ENCODE data around the gene FOXK1.

The FOXK1 gene

DNA sequence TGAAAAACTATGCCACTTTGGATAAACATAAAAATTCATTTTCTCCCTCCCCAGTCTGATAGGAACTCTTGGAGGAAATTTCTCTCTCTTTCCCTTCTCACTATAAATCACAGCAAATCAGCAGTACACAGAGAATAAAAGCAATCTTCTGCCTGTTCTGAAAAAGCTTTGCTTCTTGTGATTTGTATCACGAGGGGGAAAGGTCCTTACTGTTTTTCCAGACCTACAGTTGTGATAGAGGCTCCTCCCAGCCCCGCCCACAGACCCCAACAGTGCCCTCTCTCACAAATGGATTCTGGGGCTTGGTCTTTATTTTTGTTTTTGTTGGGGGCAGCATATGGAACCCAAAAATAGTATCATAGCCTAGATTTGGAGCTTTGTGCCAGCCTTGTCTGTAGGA lies 12.2 kb downstream of the FOXK1 start:
- in situ Hi-C loops (cut with MboI; ENCODE audit: low sequenced_read_pairs): no loop called here

DNA sequence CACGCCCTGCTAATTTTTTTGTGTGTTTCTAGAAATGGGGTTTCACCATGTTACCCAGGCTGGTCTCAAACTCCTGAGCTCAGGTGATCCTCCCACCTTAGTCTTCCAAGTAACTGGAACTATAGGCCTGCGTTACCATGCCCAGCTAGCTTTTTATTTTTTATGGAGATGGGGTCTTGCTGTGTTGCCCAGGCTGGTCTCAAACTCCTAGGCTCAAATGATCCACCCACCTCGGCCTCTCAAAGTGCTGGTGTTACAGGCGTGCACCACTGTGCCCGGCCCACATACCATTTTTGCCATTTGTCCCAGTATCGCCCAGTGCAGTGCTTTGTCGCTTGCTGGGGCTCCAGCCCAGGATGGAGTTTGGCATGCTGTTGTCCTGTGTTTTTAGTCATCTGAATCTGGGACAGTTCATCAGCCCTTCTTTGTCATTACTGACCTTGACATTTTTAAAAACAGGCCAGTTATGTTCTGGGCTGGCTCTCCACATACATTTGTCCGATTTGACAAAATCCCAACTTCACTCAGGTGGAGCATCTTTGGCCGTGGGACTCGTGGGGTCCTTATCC lies 16.7 kb downstream of the FOXK1 start:
- in situ Hi-C loops (cut with MboI; ENCODE audit: low sequenced_read_pairs): no loop called here

DNA sequence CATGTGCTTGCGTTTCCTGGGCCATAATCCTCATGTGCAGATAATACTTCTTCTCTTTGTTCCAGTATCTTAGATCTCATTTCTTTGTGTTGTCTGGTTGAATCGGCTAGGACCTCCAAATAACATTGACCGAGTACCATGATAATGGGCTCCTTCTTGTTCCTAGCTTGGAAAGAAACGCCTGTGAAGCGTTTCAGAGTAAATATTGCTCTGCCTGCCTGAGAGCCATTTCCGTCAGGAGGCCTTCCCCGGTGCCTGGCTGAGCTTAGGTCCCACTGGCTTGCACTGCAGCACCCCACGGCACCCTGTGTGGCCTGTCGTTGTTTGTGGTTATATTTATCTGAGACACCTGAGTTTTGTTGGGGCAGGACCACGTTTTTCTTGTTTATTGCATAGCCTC lies 17.7 kb downstream of the FOXK1 start:
- in situ Hi-C loops (cut with MboI; ENCODE audit: low sequenced_read_pairs): no loop called here

DNA sequence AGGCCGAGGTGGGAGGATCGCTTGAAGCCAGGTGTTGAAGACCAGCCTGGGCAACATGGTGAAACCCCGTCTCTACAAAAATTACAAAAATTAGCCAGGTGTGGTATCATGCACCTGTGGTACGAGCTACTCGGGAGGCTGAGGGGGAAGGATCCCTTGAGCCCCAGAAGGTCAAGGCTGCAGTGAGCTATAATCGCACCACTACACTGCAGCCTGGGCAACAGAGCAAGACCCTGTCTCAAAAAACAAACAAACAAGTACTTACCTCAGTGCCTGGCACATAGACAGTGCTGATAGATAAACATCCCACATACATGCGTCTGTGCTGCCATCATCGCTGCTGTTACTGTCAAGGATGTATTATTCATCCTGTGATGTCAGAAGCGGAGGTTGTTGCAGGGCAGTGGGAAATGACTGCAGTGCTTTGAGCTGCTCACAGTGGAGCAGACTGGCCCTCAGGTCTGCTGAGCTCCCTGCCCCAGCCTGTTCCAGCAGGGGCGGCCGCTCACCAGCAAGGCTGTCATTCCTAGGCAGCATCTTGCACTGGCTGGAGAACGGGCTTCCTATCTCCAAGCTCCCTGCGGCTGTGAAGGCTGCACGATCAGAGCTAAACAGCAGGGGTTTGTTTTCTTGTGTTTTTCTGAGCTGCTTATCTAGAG lies 18.6 kb downstream of the FOXK1 start:
- in situ Hi-C loops (cut with MboI; ENCODE audit: low sequenced_read_pairs): no loop called here

DNA sequence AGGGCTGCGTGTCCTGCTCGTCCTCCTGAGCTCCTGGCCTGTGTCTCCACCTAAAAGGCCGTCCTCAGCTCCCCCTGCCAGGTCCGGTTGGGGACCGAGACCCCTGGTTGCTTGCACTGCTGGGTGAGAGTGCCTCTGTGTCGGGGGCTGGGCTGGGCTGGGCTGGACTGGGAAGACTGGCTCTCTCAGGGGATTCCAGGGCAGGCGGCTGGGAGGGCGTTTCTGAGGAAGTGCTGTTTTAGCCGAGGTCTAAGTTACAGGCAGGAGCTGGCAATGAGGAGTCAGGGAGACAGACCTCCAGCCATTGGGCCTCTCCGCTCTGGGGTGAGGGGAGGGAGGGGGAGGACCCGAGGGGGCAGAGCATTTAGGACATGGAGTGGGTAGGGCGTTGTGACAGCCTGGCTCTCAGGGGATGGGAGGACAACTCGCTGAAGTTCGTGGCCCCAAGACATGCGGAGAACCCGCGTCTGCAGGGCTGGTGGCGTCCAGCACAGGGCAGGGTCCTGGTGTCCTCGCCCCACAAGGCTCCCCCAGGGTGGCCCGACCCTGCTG lies 20.9 kb downstream of the FOXK1 start:
- in situ Hi-C loops (cut with MboI; ENCODE audit: low sequenced_read_pairs): no loop called here

DNA sequence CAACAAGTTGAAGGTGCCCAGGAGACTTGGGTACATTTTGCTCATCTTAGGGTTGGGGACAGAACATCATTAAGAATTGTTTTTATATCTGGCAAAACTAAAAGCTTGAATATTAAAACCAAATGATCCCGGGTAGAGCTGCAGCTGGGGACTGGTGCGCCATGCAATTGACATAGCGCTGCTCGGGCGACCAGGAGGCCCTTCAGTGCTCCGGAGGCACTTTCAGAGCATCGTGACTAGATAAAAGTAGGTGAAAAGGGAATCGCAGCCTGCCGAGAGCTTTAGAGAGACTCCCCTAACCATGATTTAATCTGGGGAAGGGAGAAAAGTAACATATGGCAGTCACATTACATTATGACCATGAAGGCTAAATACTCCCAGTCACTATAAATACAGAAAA lies 21.4 kb downstream of the FOXK1 start:
- in situ Hi-C loops (cut with MboI; ENCODE audit: low sequenced_read_pairs): no loop called here

DNA sequence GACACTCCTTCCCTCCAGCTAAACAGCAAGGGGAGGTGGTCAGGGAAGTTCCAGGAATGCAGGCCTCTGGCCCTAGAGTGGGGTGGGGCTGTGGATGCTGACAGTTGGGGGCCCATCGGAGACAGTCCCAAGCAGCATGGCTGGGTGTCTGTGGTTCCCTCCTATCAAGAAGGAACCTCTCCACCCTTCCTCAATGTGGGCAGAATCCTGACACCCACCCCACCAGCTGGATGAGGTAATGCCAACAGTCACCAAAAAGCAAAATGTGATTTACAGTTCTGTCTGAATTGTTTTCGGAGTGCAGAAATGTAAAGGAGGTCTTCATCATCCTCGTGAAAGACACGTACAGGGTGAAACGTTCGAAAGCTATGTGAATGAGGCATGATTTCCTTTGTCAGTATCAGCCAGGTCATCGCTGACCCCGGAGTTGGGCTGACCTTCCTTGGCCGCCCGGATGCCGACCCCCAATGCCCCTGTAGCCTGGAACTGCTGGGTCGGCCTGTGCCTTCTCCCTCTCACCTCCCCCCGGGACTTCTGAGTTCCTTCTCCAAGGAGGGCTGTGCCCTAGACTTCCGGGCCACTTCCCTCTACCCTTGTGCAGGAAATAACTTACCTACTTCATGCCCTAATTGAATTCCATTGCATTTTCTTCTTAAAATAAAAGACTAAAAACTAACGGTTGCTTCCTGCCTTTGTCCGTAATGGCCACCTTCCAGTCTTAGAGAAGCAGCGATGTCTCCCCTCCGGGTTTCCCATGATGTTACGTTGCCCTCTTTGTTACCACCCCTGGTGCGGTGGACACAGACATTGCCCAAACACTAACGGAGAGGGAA lies 24.5 kb downstream of the FOXK1 start:
- in situ Hi-C loops (cut with MboI; ENCODE audit: low sequenced_read_pairs): no loop called here

DNA sequence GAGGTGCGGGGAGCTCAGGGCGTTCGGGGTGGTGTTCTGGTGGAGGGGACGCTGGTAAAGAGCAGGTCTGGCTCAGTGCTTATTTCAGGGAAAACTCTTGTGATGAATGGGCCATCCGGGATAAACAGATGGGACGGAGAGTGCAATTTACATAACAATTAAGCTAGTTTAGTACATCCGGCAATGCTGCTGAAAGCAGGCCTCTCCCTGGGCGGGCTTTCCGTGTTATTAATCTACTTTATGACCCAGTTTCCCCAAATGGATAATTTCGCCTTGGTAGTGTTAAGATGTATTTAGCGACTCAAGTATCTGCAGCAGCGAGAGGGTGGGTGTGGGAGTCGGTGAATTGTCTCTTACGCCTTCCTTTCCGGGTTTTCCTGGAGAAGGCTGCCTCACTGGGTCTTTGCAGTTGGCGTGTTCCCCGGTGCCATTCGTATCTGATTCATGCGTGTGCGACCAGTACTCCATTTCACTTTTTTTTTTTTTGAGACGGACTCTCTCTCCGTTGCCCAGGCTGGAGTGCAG lies 25.2 kb downstream of the FOXK1 start:
- in situ Hi-C loops (cut with MboI; ENCODE audit: low sequenced_read_pairs): no loop called here

DNA sequence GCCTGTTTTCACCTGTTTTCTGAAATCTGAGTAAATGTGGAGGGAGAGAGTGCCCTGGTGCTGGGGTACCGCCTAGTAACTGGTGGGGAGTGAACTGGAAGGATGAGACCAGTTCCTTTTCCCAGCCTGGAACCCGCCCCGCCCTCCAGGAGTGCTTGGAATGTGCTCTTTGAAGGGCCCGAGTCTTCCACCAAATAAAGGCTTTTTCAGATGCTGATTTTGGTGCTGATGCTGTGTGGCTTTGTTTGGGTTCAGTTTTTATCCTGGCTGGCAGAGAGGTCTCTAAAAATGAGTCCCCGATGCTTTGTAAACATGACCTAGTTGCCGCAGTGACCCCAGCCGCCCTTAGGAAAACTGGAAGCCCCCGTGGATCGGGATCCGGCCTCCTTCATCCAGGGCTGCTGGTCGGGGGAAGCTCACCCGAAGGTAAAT lies 25.9 kb downstream of the FOXK1 start:
- in situ Hi-C loops (cut with MboI; ENCODE audit: low sequenced_read_pairs): no loop called here

DNA sequence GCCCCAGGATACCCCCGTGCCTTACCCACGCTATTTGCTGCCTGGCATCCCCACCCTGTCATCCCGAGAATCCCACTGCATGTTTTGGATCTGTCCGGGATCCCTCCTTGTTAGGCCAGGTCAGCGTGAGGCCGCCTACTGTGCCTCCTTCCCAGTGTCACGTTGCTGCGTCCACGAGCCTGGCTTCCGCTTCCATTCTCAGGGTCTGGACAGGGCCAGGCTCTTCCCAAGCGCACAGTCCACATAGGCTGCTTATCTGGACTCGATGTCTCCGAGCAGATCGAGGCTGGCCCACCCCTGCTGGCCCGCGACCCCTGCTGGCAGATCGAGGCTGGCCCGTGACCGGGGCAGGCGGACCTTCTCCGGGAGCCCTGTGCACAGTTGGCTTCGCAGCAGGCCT lies 27.1 kb downstream of the FOXK1 start:
- in situ Hi-C loops (cut with MboI; ENCODE audit: low sequenced_read_pairs): no loop called here

DNA sequence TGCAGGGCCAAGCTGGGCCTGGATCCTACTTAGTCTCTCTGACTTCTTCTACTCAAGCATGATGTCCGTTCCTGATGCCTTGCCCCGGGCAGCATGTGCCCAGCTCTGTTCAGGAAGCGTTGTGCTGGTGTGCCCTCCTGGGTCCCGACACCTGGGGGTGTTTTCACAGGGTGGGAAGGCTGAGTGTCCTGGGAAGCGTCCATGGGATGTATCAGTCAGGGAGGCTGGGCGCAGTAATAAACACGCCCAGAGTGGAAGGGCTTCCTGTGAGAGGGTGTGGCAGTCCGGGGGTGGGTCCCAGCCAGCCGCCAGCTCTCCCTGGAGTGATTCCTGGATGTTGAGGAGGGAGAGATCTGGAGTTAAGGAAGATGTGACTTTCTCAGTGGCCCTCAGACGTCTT lies 29.0 kb downstream of the FOXK1 start:
- in situ Hi-C loops (cut with MboI; ENCODE audit: low sequenced_read_pairs): no loop called here

DNA sequence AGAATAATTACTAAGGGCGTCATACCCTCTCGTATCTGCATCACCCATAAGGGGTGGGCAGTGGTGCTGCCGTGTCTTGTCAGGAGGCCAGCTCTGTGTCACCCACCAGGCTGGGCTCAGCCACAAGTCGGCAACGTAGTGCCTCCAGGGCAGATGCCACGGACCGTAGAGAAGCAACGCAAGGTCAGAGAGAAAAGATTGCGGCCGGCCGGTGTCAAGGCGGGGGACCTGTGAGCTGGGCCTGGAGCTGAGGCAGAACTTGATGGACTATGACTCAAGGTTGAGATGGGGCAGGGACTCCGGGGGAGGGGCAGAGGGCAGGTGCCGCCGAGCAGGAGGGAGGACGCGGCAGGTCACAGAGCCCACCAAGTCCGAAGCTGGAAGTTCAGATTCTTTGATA lies 29.5 kb downstream of the FOXK1 start:
- in situ Hi-C loops (cut with MboI; ENCODE audit: low sequenced_read_pairs): no loop called here

DNA sequence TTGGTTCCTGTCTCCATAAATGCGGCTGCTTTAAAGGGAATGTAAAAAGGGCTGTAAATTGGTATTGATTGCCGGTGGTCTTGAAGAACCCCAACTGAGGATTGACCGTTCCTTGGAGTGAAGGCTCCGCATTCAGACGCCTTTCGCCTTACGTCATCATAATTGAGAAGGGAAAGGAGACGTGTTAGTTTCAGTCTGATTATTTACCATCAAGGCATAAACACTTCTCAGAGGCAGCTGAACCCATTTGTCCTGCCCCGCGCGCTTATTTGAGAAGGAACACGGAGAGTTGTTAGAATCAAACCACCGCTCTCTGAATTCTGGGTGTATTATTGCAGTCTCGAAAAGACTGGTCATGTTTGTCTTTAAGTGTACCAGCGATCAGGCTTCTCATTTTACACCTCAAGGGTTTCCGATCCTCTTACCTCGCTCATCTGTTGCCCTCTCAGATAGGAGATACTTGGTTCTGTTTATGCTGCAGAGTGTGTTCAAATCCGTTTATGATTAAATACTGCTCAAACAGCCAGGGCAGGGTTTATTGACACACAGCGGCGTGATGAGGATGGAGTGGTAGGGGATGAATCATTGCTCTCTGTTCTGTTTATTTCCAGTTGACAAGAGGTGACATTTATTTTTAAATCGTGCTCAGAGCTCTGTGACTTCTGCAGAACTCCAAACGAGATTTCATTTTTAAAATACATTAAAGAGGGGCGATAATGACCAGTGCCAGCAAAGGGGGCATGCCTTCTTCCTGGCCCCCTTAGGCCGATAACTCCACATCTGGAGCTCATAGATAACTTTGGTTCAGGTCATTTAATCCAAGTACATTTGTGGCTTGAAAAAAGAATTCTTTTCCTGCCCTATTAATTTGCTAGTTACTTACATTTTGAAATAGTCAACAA lies 30.4 kb downstream of the FOXK1 start:
- in situ Hi-C loops (cut with MboI; ENCODE audit: low sequenced_read_pairs): no loop called here

DNA sequence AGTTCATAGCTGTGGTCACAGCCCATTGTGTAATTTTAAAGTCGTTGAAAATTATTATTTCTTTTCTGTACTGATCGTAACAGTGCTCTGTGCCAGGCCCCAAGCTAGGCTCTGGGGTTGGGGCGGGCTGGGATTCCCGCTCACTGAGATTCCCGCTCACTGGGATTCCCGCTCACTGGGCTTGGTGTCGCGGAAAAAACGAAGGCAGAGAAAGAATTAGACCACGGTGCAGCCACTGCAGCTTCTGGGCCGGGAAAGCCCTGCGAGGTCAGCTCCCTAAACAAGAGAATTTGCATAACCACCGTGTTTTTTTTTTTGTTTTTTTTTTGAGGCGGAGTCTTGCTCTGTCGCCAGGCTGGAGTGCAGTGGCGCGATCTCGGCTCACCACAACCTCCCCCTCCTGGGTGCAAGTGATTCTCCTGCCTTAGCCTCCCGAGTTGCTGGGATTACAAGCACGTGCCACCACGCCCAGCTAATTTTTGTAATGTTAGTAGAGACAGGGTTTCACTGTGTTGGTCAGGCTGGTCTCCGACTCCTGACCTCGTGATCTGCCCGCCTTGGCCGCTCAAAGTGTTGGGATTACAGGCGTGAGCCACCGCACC lies 31.2 kb downstream of the FOXK1 start:
- in situ Hi-C loops (cut with MboI; ENCODE audit: low sequenced_read_pairs): no loop called here

DNA sequence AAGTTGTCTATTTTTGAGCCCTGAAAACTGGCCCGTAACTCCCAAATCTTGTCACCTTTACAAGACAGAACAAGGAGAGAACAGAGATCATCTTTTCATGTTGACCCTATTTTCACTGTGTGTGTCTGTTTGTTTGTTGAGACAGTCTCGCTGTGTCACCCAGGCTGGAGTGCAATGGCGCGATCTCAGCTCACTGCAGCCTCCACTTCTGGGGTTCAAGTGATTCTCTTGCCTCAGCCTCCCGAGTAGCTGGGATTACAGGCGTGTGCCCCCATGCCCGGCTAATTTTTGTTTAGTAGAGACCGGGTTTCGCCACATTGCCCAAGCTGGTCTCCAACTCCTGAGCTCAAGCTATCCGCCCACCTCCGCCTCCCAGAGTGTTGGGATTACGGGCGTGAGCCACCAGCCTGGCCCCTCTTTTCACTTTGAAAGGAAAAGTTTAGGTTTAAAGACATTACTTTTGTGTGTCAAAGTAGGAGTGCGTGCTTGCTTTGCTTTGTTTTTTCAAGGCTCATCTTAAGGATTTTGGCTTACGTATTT lies 32.1 kb downstream of the FOXK1 start:
- in situ Hi-C loops (cut with MboI; ENCODE audit: low sequenced_read_pairs): no loop called here

DNA sequence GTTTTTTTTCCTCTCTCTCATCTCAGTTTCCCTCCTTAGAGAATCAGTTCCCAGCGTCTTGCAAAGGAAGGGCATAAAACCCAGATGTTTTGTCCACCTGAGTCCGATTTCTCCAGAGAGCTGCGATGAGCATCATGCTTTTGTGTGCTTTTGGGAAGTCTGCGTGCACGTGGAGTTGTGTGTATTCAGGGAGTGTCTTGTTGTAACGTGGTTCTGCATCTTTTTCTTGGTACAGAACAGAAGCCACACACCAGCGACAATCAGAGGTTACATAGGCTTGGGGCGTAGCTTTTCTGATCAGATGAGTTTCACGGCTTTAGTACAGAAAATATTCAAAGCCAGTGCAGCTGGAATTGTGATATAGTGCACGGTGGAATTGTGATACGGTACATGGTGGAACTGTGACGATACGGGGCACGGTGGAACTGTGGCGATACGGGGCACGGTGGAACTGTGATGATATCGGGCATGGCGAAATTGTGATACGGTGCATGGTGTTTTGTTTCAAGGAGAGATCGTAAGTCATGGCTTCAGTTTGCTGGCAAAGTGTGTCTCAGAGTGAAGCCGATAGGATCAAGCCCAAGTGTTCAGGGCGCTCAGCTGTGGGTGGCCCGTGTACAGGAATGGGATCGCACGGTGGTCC lies 32.8 kb downstream of the FOXK1 start:
- in situ Hi-C loops (cut with MboI; ENCODE audit: low sequenced_read_pairs): no loop called here

DNA sequence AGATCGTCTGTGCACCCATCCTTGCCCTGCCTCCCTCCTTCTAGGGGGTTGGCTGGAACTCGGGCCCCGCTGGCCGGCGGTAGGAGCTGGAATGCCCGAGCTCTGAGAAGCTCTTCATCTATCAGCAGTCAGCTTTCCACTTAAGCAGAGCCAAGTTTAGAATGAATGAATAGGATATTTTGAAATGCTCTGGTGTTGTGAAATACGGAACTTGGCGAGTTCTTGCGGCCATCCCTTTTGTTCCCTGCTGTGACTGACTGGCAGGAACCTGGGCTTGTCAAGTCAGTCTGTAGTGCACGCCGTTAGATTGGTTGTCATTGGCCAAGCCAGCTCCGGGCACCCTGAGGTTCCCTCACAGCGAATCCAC lies 33.3 kb downstream of the FOXK1 start:
- in situ Hi-C loops (cut with MboI; ENCODE audit: low sequenced_read_pairs): no loop called here

DNA sequence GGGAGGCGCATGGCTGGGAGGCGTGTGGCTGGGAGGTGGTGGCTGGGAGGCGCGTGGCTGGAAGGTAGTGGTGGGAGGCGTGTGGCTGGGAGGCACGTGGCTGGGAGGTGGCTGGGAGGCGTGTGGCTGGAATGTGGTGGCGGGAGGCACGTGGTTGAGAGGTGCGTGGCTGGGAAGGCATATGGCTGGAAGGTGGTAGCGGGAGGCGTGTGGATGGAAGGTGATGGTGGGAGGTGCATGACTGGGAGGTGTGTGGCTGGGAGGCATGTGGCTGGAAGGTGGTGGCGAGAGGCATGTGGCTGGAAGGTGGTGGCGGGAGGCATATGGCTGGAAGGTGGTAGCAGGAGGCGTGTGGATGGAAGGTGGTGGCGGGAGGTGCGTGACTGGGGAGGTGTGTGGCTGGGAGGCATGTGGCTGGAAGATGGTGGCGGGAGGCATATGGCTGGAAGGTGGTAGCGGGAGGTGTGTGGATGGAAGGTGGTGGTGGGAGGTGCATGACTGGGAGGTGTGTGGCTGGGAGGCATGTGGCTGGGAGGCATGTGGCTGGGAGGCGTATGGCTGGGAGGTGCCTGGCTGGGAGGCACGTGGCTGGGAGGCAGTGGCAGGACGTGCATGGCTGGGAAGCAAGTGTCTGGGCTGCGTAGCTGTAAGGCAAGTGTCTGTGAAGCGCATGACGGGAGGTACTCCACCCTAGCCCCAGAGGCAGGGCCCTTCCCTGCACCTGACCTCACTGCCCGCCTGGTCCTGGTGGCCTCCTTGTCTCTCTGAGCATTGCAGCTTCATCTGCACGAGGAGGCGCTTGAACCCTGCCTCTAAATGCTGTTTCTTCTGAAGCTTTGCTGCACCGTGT lies 35.1 kb downstream of the FOXK1 start:
- in situ Hi-C loops (cut with MboI; ENCODE audit: low sequenced_read_pairs): no loop called here

DNA sequence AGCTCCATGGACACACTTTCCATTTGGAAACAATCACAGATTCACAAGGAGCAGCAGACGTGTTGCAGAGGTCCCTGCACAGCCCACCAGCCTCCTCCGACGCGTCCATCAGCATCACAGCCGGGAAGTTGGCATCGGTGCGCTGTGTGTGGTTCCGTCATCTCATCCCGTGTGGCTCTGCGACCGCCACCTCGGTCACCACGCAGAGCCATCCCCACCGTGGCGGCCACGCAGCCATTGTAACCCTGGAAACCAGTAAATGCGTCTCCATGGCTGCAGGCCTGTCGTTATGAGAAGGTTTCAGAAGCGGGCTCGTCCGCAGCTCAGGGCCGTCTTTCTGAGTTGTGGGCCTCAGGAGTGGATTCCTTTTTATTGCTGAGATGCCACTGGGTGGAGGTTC lies 36.0 kb downstream of the FOXK1 start:
- in situ Hi-C loops (cut with MboI; ENCODE audit: low sequenced_read_pairs): no loop called here
